Keratinocyte (primary cell): ENCODE data around the gene IP6K2.

ENCODE experiments used
- EZH2 ChIP-seq: IDR thresholded peaks from one replicate; pipeline ENCODE4 v1.6.1; 2012; ENCODE audit warnings: inconsistent platforms, mild to moderate bottlenecking, low read length, moderate library complexity
- TF ChIP-seq, protein P1 (sequence below), 3 experiments: IDR thresholded peaks in 1 of 3; conservative IDR thresholded peaks in 1 of 3; optimal IDR thresholded peaks in 1 of 3; 2 replicates in 2 of 3; 3 replicates in 1 of 3; pipeline versions ENCODE3 to v1.5.1; 2011; ENCODE audit warnings: low read length in 3 of 3, mild to moderate bottlenecking in 3 of 3, moderate library complexity in 2 of 3, control low read depth in 1 of 3, inconsistent platforms in 1 of 3; ENCODE audit not compliant: insufficient read depth in 2 of 3; ENCODE audit errors: extremely low read depth in 1 of 3

DNA sequence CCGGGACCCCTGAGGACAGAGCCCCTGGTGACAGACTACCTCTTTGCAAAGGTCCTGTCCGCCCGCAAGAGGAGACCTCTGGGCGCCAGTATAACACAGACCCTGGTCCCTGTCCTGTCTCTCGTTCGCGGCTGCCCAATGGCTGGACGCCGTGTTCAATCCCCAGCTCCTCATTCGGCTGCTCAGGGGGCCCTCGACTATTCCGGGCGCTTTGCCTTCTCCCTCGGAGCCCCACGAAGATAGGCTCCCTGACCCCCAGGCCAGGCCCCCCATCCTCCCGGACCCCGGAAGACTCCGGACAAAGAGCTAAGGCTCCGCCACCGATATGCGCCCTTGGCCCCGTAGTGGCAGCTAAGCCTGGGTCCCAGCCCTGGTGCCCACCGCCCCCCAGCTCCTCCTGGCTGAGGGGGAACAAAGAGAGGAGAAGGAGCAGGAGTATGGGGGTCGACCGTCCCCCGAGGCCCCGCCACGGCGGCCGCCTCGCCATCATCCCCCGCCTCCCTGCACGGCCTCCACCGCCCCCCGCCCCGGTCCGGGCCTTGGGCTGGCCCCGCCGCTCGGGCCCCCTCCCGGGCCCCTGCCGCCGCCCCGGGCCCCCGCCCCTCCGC is 54.8 kb downstream of the IP6K2 start:
- TF ChIP-seq, protein P1, sequence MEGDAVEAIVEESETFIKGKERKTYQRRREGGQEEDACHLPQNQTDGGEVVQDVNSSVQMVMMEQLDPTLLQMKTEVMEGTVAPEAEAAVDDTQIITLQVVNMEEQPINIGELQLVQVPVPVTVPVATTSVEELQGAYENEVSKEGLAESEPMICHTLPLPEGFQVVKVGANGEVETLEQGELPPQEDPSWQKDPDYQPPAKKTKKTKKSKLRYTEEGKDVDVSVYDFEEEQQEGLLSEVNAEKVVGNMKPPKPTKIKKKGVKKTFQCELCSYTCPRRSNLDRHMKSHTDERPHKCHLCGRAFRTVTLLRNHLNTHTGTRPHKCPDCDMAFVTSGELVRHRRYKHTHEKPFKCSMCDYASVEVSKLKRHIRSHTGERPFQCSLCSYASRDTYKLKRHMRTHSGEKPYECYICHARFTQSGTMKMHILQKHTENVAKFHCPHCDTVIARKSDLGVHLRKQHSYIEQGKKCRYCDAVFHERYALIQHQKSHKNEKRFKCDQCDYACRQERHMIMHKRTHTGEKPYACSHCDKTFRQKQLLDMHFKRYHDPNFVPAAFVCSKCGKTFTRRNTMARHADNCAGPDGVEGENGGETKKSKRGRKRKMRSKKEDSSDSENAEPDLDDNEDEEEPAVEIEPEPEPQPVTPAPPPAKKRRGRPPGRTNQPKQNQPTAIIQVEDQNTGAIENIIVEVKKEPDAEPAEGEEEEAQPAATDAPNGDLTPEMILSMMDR (optimal IDR thresholded peaks at IDR 0.05 in 1 of 3, IDR thresholded peaks at IDR 0.05 in 1 of 3, conservative IDR thresholded peaks at IDR 0.05 in 1 of 3; ENCODE audit: extremely low read depth in 1 of 3, insufficient read depth in 2 of 3, low read length in 3 of 3), result no peak
- no peak for TF ChIP-seq EZH2
